Endothelial cell of umbilical vein (primary cell): ENCODE results near the gene PCP2. TPM values are rescaled to one million over a fixed set of nuclear protein-coding genes. Genes with fewer than 3 reads are reported as not detected.

Source experiments
- BruUV-seq: library from RNA; stranded (reverse); fragments of 400-500 nt; replicated peaks from 2 replicates; lab custom pipeline; 2021; lab: Mats Ljungman, UMichigan
- CTCF ChIA-PET: fragments of 300-600, 350-600 bp; sonication (Branson Sonifier 250); formaldehyde crosslinking; loops from one replicate; lab custom pipeline; 2021; ENCODE audit warnings: antibody characterized with exemption, inconsistent platforms; lab: Charles Lee
- POLR2A ChIA-PET: fragments of 300-600, 350-600 bp; sonication (Branson Sonifier 250); formaldehyde crosslinking; loops from one replicate; lab custom pipeline; 2021; ENCODE audit warnings: antibody characterized with exemption, inconsistent platforms; lab: Charles Lee
- DNase-seq: peaks from one replicate; pipeline ENCODE4 v3.0.0-alpha.2; 2011; ENCODE audit warnings: low read depth, low spot score
- FAIRE-seq: peaks from 2 replicates; lab custom pipeline; 2011; peaks lifted over from hg19 to GRCh38; lab: Jason Lieb, UNC
- H2AFZ ChIP-seq: 2 replicates; pipeline ENCODE4 v1.6.0; 2012; ENCODE audit warnings: low read depth, low read length, control low read depth, inconsistent platforms
- H3K27ac ChIP-seq: 2 replicates; pipeline ENCODE4 v1.5.1; 2011; ENCODE audit warnings: low read depth, mild to moderate bottlenecking, control low read depth, low read length, moderate library complexity; ENCODE audit not compliant: insufficient read depth
- H3K27me3 ChIP-seq, 2 experiments: 2 replicates each; pipeline versions ENCODE4 v1.6.0 to v1.6.1; 2011; ENCODE audit warnings: low read length in 2 of 2, mixed read lengths in 1 of 2; ENCODE audit not compliant: control insufficient read depth in 2 of 2, insufficient read depth in 2 of 2
- H3K36me3 ChIP-seq, 2 experiments: 2 replicates in 1 of 2; 3 replicates in 1 of 2; pipeline ENCODE4 v1.5.1; 2011; ENCODE audit warnings: low read length in 2 of 2, mild to moderate bottlenecking in 1 of 2, moderate library complexity in 1 of 2; ENCODE audit not compliant: control insufficient read depth in 2 of 2, insufficient read depth in 2 of 2; ENCODE audit errors: extremely low read depth in 1 of 2
- H3K4me1 ChIP-seq: 3 replicates; pipeline ENCODE4 v1.5.1; 2011; ENCODE audit warnings: mild to moderate bottlenecking, low read length; ENCODE audit not compliant: control insufficient read depth, insufficient read depth; ENCODE audit errors: extremely low read depth
- H3K4me2 ChIP-seq: 2 replicates; pipeline ENCODE4 v1.6.1; 2011; ENCODE audit warnings: low read length, control low read depth, mixed read lengths; ENCODE audit not compliant: insufficient read depth
- H3K4me3 ChIP-seq, 3 experiments: fragments of 200-600 bp in 1 of 3; sonication (generic), shearing (Covaris generic) in 1 of 3; replicated peaks in 1 of 3; 2 replicates each; pipeline ENCODE4 v1.5.1; 2011 to 2016; ENCODE audit warnings: control low read depth in 3 of 3, low read length in 3 of 3, mild to moderate bottlenecking in 2 of 3, inconsistent platforms in 1 of 3, low read depth in 1 of 3, moderate library complexity in 1 of 3; ENCODE audit not compliant: insufficient read depth in 1 of 3
- H3K79me2 ChIP-seq: 2 replicates; pipeline ENCODE4 v1.6.0; 2012; ENCODE audit warnings: low read length, inconsistent platforms; ENCODE audit not compliant: control insufficient read depth, insufficient read depth
- H3K9ac ChIP-seq: replicated peaks from 2 replicates; pipeline ENCODE3; 2011; ENCODE audit warnings: low read length, control low read depth; ENCODE audit not compliant: insufficient read depth; ENCODE audit errors: extremely low read depth
- H3K9me1 ChIP-seq: replicated peaks from 3 replicates; pipeline ENCODE4 v1.6.0; 2011; ENCODE audit warnings: mild to moderate bottlenecking, low read length; ENCODE audit not compliant: control insufficient read depth, insufficient read depth; ENCODE audit errors: extremely low read depth
- H3K9me3 ChIP-seq: replicated peaks from 2 replicates; pipeline ENCODE4 v1.5.1; 2012; ENCODE audit warnings: low read length, inconsistent platforms; ENCODE audit not compliant: control insufficient read depth, insufficient read depth
- H4K20me1 ChIP-seq: replicated peaks from 2 replicates; pipeline ENCODE3; 2011; ENCODE audit warnings: mild to moderate bottlenecking, low read length; ENCODE audit not compliant: control insufficient read depth, insufficient read depth; ENCODE audit errors: extremely low read depth
- CTCF ChIP-seq, 2 donors: IDR thresholded peaks; 1 replicate in 1 of 2; 2 replicates in 1 of 2; pipeline ENCODE4 v1.5.1; 2011; ENCODE audit warnings: low read length in 2 of 2, mild to moderate bottlenecking in 2 of 2, moderate library complexity in 2 of 2, control low read depth in 1 of 2, inconsistent platforms in 1 of 2, low read depth in 1 of 2; ENCODE audit not compliant: insufficient read depth in 1 of 2; ENCODE audit errors: extremely low read depth in 1 of 2
- EZH2 ChIP-seq: IDR thresholded peaks from 2 replicates; pipeline ENCODE4 v1.6.1; 2012; ENCODE audit warnings: borderline replicate concordance, low read depth, mild to moderate bottlenecking, moderate library complexity, low read length, inconsistent platforms; ENCODE audit not compliant: severe bottlenecking
- FOS ChIP-seq: IDR thresholded peaks from 2 replicates; pipeline ENCODE4 v1.6.1; 2011; ENCODE audit warnings: mild to moderate bottlenecking, low read length, moderate library complexity, borderline replicate concordance; ENCODE audit not compliant: insufficient read depth
- GATA2 ChIP-seq: IDR thresholded peaks from 2 replicates; pipeline ENCODE4 v1.7.0; 2011; ENCODE audit warnings: low read depth, mild to moderate bottlenecking, moderate library complexity, mixed read lengths, low read length; ENCODE audit not compliant: insufficient read length, insufficient read depth
- MAX ChIP-seq: IDR thresholded peaks from 2 replicates; pipeline ENCODE4 v1.6.1; 2011; ENCODE audit not compliant: insufficient read depth, insufficient read length
- MYC ChIP-seq: IDR thresholded peaks from one replicate; pipeline ENCODE4 v1.6.1; 2011; ENCODE audit warnings: mild to moderate bottlenecking, low read depth, low read length
- dilution Hi-C: fragments of 300-500 bp; cut with MboI; formaldehyde crosslinking; loops from one replicate; pipeline ENCODE4 v1.15.0; 2019; ENCODE audit warnings: low sequenced_read_pairs; ENCODE audit not compliant: extremely low pct_ligation_motif_present
- intact Hi-C: fragments of 100-400 bp; cut with micrococcal nuclease; formaldehyde crosslinking; loops from one replicate; pipeline ENCODE4 v1.10.0; 2022
- polyA plus RNA-seq, 4 experiments: library from polyadenylated mRNA; depleted of rRNA in 3 of 4; stranded (reverse) in 3 of 4; unstranded in 1 of 4; fragments of >200 nt; gene quantifications; 2 replicates each; pipeline versions ENCODE4 v1.2.1 to v1.2.3, GENCODE V29; 2011 to 2012; ENCODE audit warnings: missing spikeins in 1 of 4
- total RNA-seq: library from RNA; stranded (reverse); gene quantifications from 2 replicates; pipeline ENCODE4 v1.2.3, GENCODE V29; 2021

Gene PCP2
- total and polyA plus RNA-seq, 2 donors (not counting 3 experiments of a cell fraction or from before 2014, with no cell fraction given) = not detected

GRCh38 chr19:7670790-7671189 is 37.3 kb upstream of the PCP2 start:
- no peak overlapping the region for H3K4me2 ChIP-seq
- FAIRE-seq = no peak
- H3K9me1 ChIP-seq = no peaks in the 10 kb centered on the region
- intact Hi-C loops (no loop called here), dilution Hi-C loops (no loop called here)
- H3K27me3 ChIP-seq = peaks cover 9 to 14% of the 10 kb centered on the region in 2 experiments
- no peaks in the 10 kb centered on the region for H3K79me2 ChIP-seq
- ChIA-PET CTCF (interaction anchor here (1.6 to 4.8 kb wide), 2 partner anchors 10 to 103 kb away, joined by 8 to 27 read pairs; partner anchors contain the start of gene TRAPPC5), POLR2A (no interaction called here)
- H3K9me3 ChIP-seq = no peaks in the 10 kb centered on the region
- no peaks in the 10 kb centered on the region for H3K36me3 ChIP-seq
- H3K9ac ChIP-seq = no peak overlapping the region
- BruUV-seq = no TSS peak
- no peak overlapping the region for H3K27ac ChIP-seq
- no peak for TF ChIP-seq MYC
- TF ChIP-seq EZH2 = no peak
- TF ChIP-seq GATA2 = no peak
- TF ChIP-seq MAX = no peak
- no peak for TF ChIP-seq FOS
- TF ChIP-seq CTCF (IDR thresholded peaks at IDR 0.05; ENCODE audit: extremely low read depth in 1 of 2, insufficient read depth in 1 of 2, low read depth in 1 of 2, low read length in 2 of 2) = no peak
- DNase-seq = no peak
- no peak overlapping the region for H3K4me3 ChIP-seq
- H3K4me1 ChIP-seq = no peaks in the 10 kb centered on the region
- H4K20me1 ChIP-seq = no peaks in the 10 kb centered on the region
- no peak overlapping the region for H2AFZ ChIP-seq
